Panc1 (cell line): ENCODE measurements around the gene LMOD1. TPM values are rescaled to one million over a fixed set of nuclear protein-coding genes. Genes with fewer than 3 reads are reported as not detected.
A peak's percentile ranks its signal among the peaks of the same experiment; 100 is the strongest.

ENCODE experiments used
- ATAC-seq: fragments of 200-7000 bp; cut with Tn5 transposase; 2 replicates; pipeline ENCODE4 v1.9.1; 2020; ENCODE audit warnings: mild to moderate bottlenecking, moderate library complexity
- BruUV-seq: library from RNA; stranded (reverse); fragments of 400-500 nt; replicated peaks from 2 replicates; lab custom pipeline; 2021; lab: Mats Ljungman, UMichigan
- CTCF ChIA-PET: fragments of 300-600 bp; sonication (Branson Sonifier 250); formaldehyde crosslinking; loops from one replicate; lab custom pipeline; 2022; ENCODE audit warnings: antibody characterized with exemption; lab: Charles Lee
- POLR2A ChIA-PET: fragments of 300-600 bp; sonication (Branson Sonifier 250); formaldehyde crosslinking; loops from one replicate; lab custom pipeline; 2022; ENCODE audit warnings: antibody characterized with exemption; lab: Charles Lee
- DNase-seq: peaks from one replicate; pipeline ENCODE4 v3.0.0-alpha.2; 2010; ENCODE audit warnings: low read depth, low spot score
- H3K27ac ChIP-seq: 2 replicates; pipeline ENCODE4 v1.5.1; 2011; ENCODE audit warnings: mild to moderate bottlenecking, low read length, inconsistent platforms
- H3K27me3 ChIP-seq: fragments of 200-500 bp; sonication (Bioruptor generic); 2 replicates; pipeline ENCODE4 v1.6.0; 2014; ENCODE audit warnings: low read length, inconsistent platforms; ENCODE audit not compliant: control insufficient read depth, insufficient read depth
- H3K36me3 ChIP-seq: fragments of 200-500 bp; sonication (Bioruptor generic); 2 replicates; pipeline ENCODE4 v1.5.1; 2014; ENCODE audit warnings: inconsistent platforms, mild to moderate bottlenecking, low read length, moderate library complexity; ENCODE audit not compliant: control insufficient read depth, insufficient read depth
- H3K4me1 ChIP-seq: 2 replicates; pipeline ENCODE4 v1.5.1; 2011; ENCODE audit warnings: inconsistent platforms, mild to moderate bottlenecking, low read length, moderate library complexity; ENCODE audit not compliant: control insufficient read depth, insufficient read depth
- H3K4me3 ChIP-seq, 2 experiments: 2 replicates each; pipeline ENCODE4 v1.5.1; 2011 to 2012; ENCODE audit warnings: low read depth in 2 of 2, low read length in 2 of 2, mild to moderate bottlenecking in 2 of 2, inconsistent platforms in 1 of 2, moderate library complexity in 1 of 2
- H3K9me3 ChIP-seq: fragments of 200-500 bp; sonication (Bioruptor generic); 2 replicates; pipeline ENCODE4 v1.5.1; 2014; ENCODE audit warnings: low read depth, mild to moderate bottlenecking, inconsistent platforms, low read length, moderate library complexity; ENCODE audit not compliant: control insufficient read depth, insufficient read depth
- CTCF ChIP-seq: fragments of 450-650 bp; IDR thresholded peaks from 2 replicates; pipeline ENCODE4 v1.5.1; 2017; ENCODE audit warnings: mild to moderate bottlenecking
- POLR2AphosphoS5 ChIP-seq: IDR thresholded peaks from 2 replicates; pipeline ENCODE4 v1.6.1; 2012; ENCODE audit warnings: mild to moderate bottlenecking, low read depth, low read length, moderate library complexity
- REST ChIP-seq, 2 experiments: IDR thresholded peaks; 2 replicates each; pipeline ENCODE4 v1.6.1; 2011 to 2012; ENCODE audit warnings: low read depth in 2 of 2, control low read depth in 1 of 2, low read length in 1 of 2, mild to moderate bottlenecking in 1 of 2, moderate library complexity in 1 of 2; ENCODE audit not compliant: insufficient read depth in 1 of 2
- SIN3A ChIP-seq: IDR thresholded peaks from 2 replicates; pipeline ENCODE4 v1.6.1; 2012; ENCODE audit warnings: low read depth, mild to moderate bottlenecking, low read length, moderate library complexity, borderline replicate concordance; ENCODE audit not compliant: insufficient read depth
- TCF7L2 ChIP-seq: IDR thresholded peaks from 2 replicates; pipeline ENCODE4 v1.6.1; 2011; ENCODE audit warnings: mild to moderate bottlenecking, low read depth, low read length, inconsistent platforms
- in situ Hi-C: cut with HindIII; loops from 2 replicates; pipeline ENCODE4 v1.10.0; 2016; ENCODE audit warnings: low sequenced_read_pairs, low pct_unique_long_range_greater_than_20kb
- intact Hi-C: fragments of 100-400 bp; cut with micrococcal nuclease; formaldehyde crosslinking; loops from one replicate; pipeline ENCODE4 v1.10.0; 2022; ENCODE audit not compliant: unreplicated experiment
- total RNA-seq: library from RNA; stranded (reverse); gene quantifications from one replicate; pipeline ENCODE4 v1.2.1, GENCODE V29; 2021; ENCODE audit not compliant: unreplicated experiment

Gene LMOD1
- total RNA-seq, 1 experiment from 2014 or later = 0.13 TPM

- ATAC-seq (no peak), DNase-seq (no peak)
- H3K27me3 ChIP-seq = no peaks in the 10 kb centered on the region
- TF ChIP-seq REST (IDR thresholded peaks at IDR 0.05; ENCODE audit: insufficient read depth in 1 of 2, low read depth in 2 of 2, low read length in 1 of 2) (no peak), CTCF (no peak), TCF7L2 (no peak), SIN3A (no peak), POLR2AphosphoS5 (no peak)
- H3K27ac ChIP-seq = no peak overlapping the region
- BruUV-seq = no TSS peak
- no peaks in the 10 kb centered on the region for H3K9me3 ChIP-seq
- intact Hi-C loops = no loop called here
- no peaks in the 10 kb centered on the region for H3K36me3 ChIP-seq
- H3K4me3 ChIP-seq = peak overlapping the region in 1 of 2 experiments; percentile 74; a peak in 2 of 4 replicates
- in situ Hi-C loops = no loop called here
- ChIA-PET CTCF (interaction anchor here (0.8 to 1.1 kb wide), 2 partner anchors 15 to 137 kb away, joined by 3 read pairs; no protein-coding TSS in a partner anchor), POLR2A (interaction anchor here (0.6 to 1.0 kb wide), 3 partner anchors 20 to 122 kb away, joined by 3 to 5 read pairs (median 4); no protein-coding TSS in a partner anchor)
- H3K4me1 ChIP-seq = peaks cover 8% of the 10 kb centered on the region
Measured at GRCh38 chr1:201984446-201984845, 38.1 kb upstream of the LMOD1 start.

- CTCF ChIA-PET = interaction anchor here (0.5 to 0.8 kb wide), 3 partner anchors 29 to 138 kb away, joined by 3 to 8 read pairs (median 6); no protein-coding TSS in a partner anchor
- Histone ChIP-seq H3K27ac (peak overlapping the region; percentile 94), H3K9me3 (no peaks in the 10 kb centered on the region), H3K4me3 (peak overlapping the region; percentile 74 to 76), H3K4me1 (peaks cover 8% of the 10 kb centered on the region), H3K36me3 (no peaks in the 10 kb centered on the region), H3K27me3 (no peaks in the 10 kb centered on the region)
- POLR2A ChIA-PET = no interaction called here
- intact Hi-C loops = no loop called here
- no peak for TF ChIP-seq TCF7L2
- TF ChIP-seq POLR2AphosphoS5 = peak; percentile 63; the same call in 1 of the 2 replicates
- no peak for TF ChIP-seq REST (IDR thresholded peaks at IDR 0.05; ENCODE audit: insufficient read depth in 1 of 2, low read depth in 2 of 2, low read length in 1 of 2)
- TF ChIP-seq SIN3A = no peak
- TF ChIP-seq CTCF = no peak
- in situ Hi-C loops = no loop called here
- ATAC-seq (no peak), DNase-seq (no peak)
- BruUV-seq = no TSS peak
Measured at GRCh38 chr1:201983380-201983805, 37.0 kb upstream of the LMOD1 start.
